Activated effector memory CD4-positive, alpha-beta T cell treated with Interleukin-2 at 50 U/mL for 16 hours (primary cell): ENCODE data around the gene PFKL.
A peak's percentile ranks its signal among the peaks of the same experiment; 100 is the strongest.

Source experiments
- DNase-seq: peaks from one replicate; pipeline ENCODE4 v3.0.0-alpha.2; 2020

Gene PFKL

GRCh38 chr21:44366586-44367211 is 66.8 kb downstream of the PFKL start:
- no peak for DNase-seq

- no peak for DNase-seq
Measured at GRCh38 chr21:44368711-44369446, 69.0 kb downstream of the PFKL start.

GRCh38 chr21:44370027-44370735 is 70.3 kb downstream of the PFKL start:
- DNase-seq, result no peak

- DNase-seq, result no peak
Measured at GRCh38 chr21:44370786-44371410, 71.0 kb downstream of the PFKL start.

GRCh38 chr21:44371596-44371995 is 71.7 kb downstream of the PFKL start:
- DNase-seq, result no peak

GRCh38 chr21:44372616-44373015 is 72.8 kb downstream of the PFKL start:
- no peak for DNase-seq

GRCh38 chr21:44374601-44375280 is 74.9 kb downstream of the PFKL start:
- no peak for DNase-seq

- peak; percentile 12 for DNase-seq
Measured at GRCh38 chr21:44375281-44375651, 75.4 kb downstream of the PFKL start.

- no peak for DNase-seq
Measured at GRCh38 chr21:44375761-44376241, 75.9 kb downstream of the PFKL start.

- DNase-seq, result no peak
Measured at GRCh38 chr21:44376606-44377005, 76.8 kb downstream of the PFKL start.
